ENCODE results near the gene WSB1. TPM values are rescaled to one million over a fixed set of nuclear protein-coding genes. Genes with fewer than 3 reads are reported as not detected.
A peak's percentile ranks its signal among the peaks of the same experiment; 100 is the strongest.

Gene WSB1
- total and polyA plus RNA-seq, 2 experiments from 2014 or later, result 101 to 108 TPM

- no peak for ATAC-seq
- Histone ChIP-seq H3K36me3 (ENCODE audit: insufficient read depth) (no peaks in the 10 kb centered on the region), H2AFZ (no peak overlapping the region), H4K20me1 (replicated peaks; ENCODE audit: insufficient read depth) (no peaks in the 10 kb centered on the region), H3K9me2 (ENCODE audit: insufficient read depth) (no peaks in the 10 kb centered on the region; the same call in 1 of the 2 replicates), H3K4me3 (peak overlapping the region; percentile 57; the same call in 1 of the 2 replicates), H3K27ac (ENCODE audit: low read depth) (no peak overlapping the region), H3F3A (replicated peaks; ENCODE audit: low read depth) (peaks cover 6% of the 10 kb centered on the region), H3K4me1 (ENCODE audit: insufficient read depth) (peaks cover 11% of the 10 kb centered on the region), H3K4me2 (peak overlapping the region; percentile 77), H3K79me2 (replicated peaks; ENCODE audit: insufficient read depth) (peaks cover 7% of the 10 kb centered on the region), H3K27me3 (ENCODE audit: insufficient read depth) (no peaks in the 10 kb centered on the region)
- H3K27me3 Mint-ChIP-seq (ENCODE audit: insufficient read depth, low read depth, poor library complexity), result peaks cover 6% of the 10 kb centered on the region
- no peaks in the 10 kb centered on the region; the same call in 2 of the 3 replicates for H3K9me3 Mint-ChIP-seq
- H3K36me3 Mint-ChIP-seq (ENCODE audit: low read depth), result peaks cover 19% of the 10 kb centered on the region
- H3K4me1 Mint-ChIP-seq, result peaks cover 35% of the 10 kb centered on the region
- H3K4me3 Mint-ChIP-seq, result peak overlapping the region; percentile 57
- no peak for DNase-seq (ENCODE audit: low spot score)
- H3K27ac Mint-ChIP-seq, result no peak overlapping the region
- TF ChIP-seq EZH2phosphoT487 (IDR thresholded peaks at IDR 0.05; ENCODE audit: unreplicated experiment), result no peak
- TF ChIP-seq CREB1 (CRISPR knock-in tag; IDR thresholded peaks at IDR 0.05; ENCODE audit: low read depth), result no peak
- TF ChIP-seq ZNF114 (CRISPR knock-in tag; IDR thresholded peaks at IDR 0.05), result no peak
Observed at GRCh38 chr17:27348196-27348595, 54.3 kb downstream of the WSB1 start.

DNA sequence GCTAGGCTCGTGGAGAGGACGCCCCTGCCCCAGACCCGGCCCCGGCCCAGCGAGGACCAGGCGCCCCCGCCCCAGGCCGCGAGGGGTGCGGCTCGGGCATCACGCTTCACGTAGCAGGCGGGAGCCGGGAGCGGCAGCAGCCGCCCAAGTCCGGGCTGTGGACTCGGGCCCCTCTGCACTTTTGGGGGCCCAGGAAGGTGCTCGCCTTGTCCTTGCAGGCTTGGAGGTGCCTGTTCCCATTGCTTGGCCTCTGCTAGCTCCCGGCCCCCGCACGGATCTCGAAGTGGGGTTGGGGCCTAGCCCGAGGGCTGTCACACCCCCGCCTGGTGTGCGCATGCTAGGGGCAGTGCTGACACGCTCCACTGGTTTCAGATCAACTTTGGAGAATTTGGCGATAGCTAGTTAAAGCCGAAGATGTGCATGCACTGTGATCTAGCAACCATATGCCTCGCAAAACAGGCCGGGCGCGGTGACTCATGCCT is 55.7 kb downstream of the WSB1 start:
- no peak overlapping the region for H3K27ac ChIP-seq (ENCODE audit: low read depth)
- H4K20me1 ChIP-seq (replicated peaks; ENCODE audit: insufficient read depth), result no peaks in the 10 kb centered on the region
- peaks cover 7% of the 10 kb centered on the region for H3F3A ChIP-seq (replicated peaks; ENCODE audit: low read depth)
- peaks cover 25% of the 10 kb centered on the region for H3K4me1 Mint-ChIP-seq
- peak; percentile 64 for DNase-seq (ENCODE audit: low spot score)
- H3K36me3 ChIP-seq (ENCODE audit: insufficient read depth), result no peaks in the 10 kb centered on the region
- no peak overlapping the region for H3K27ac Mint-ChIP-seq
- H3K36me3 Mint-ChIP-seq (ENCODE audit: low read depth), result peaks cover 21% of the 10 kb centered on the region
- peak; percentile 41 for ATAC-seq
- H3K4me1 ChIP-seq (ENCODE audit: insufficient read depth), result peaks cover 10% of the 10 kb centered on the region
- peak overlapping the region; percentile 77 for H3K4me2 ChIP-seq
- peak overlapping the region; percentile 32; the same call in 1 of the 3 replicates for H3K4me3 Mint-ChIP-seq
- H3K9me3 Mint-ChIP-seq, result no peaks in the 10 kb centered on the region; the same call in 2 of the 3 replicates
- H3K4me3 ChIP-seq, result peak overlapping the region; percentile 57
- no peaks in the 10 kb centered on the region for H3K27me3 ChIP-seq (ENCODE audit: insufficient read depth)
- 0 out of 2 replicates have a peak overlapping the region, but pooled peaks have one; percentile 67 for H2AFZ ChIP-seq
- peaks cover 4% of the 10 kb centered on the region for H3K27me3 Mint-ChIP-seq (ENCODE audit: insufficient read depth, low read depth, poor library complexity)
- peaks cover 8% of the 10 kb centered on the region for H3K79me2 ChIP-seq (replicated peaks; ENCODE audit: insufficient read depth)
- no peaks in the 10 kb centered on the region; the same call in 1 of the 2 replicates for H3K9me2 ChIP-seq (ENCODE audit: insufficient read depth)
- no peak for TF ChIP-seq CREB1 (CRISPR knock-in tag; IDR thresholded peaks at IDR 0.05; ENCODE audit: low read depth)
- TF ChIP-seq POLR2AphosphoS5 (IDR thresholded peaks at IDR 0.05; ENCODE audit: low read depth), result no peak
- TF ChIP-seq STAT1 (IDR thresholded peaks at IDR 0.05; ENCODE audit: unreplicated experiment), result no peak
- TF ChIP-seq EZH2phosphoT487 (IDR thresholded peaks at IDR 0.05; ENCODE audit: unreplicated experiment), result no peak
- TF ChIP-seq, protein P1, sequence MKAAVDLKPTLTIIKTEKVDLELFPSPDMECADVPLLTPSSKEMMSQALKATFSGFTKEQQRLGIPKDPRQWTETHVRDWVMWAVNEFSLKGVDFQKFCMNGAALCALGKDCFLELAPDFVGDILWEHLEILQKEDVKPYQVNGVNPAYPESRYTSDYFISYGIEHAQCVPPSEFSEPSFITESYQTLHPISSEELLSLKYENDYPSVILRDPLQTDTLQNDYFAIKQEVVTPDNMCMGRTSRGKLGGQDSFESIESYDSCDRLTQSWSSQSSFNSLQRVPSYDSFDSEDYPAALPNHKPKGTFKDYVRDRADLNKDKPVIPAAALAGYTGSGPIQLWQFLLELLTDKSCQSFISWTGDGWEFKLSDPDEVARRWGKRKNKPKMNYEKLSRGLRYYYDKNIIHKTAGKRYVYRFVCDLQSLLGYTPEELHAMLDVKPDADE (IDR thresholded peaks at IDR 0.05), result no peak
- TF ChIP-seq CTCF (conservative IDR thresholded peaks at IDR 0.05; ENCODE audit: low read depth in 2 of 2), result no peak
- no peak for TF ChIP-seq ZNF331 (CRISPR knock-in tag; IDR thresholded peaks at IDR 0.05; ENCODE audit: low read depth)
- TF ChIP-seq EZH2 (IDR thresholded peaks at IDR 0.05; ENCODE audit: low read depth, unreplicated experiment), result no peak
- no peak for TF ChIP-seq ZNF462 (CRISPR knock-in tag; IDR thresholded peaks at IDR 0.05)
- no peak for TF ChIP-seq ZNF114 (CRISPR knock-in tag; IDR thresholded peaks at IDR 0.05)
- no peak for TF ChIP-seq NANOG (IDR thresholded peaks at IDR 0.05; ENCODE audit: borderline replicate concordance)
- TF ChIP-seq JUNB (IDR thresholded peaks at IDR 0.05; ENCODE audit: unreplicated experiment), result no peak

All from GM23338 (cell line).